MM.1S (cell line): ENCODE data around the gene PUSL1.

ENCODE experiments used
- DNase-seq: peaks from one replicate; pipeline ENCODE4 v3.0.0-alpha.2; 2015
- H2AFZ ChIP-seq: fragments of 300-600 bp; sonication (generic); 2 replicates; pipeline ENCODE4 v1.6.0; 2016; ENCODE audit warnings: antibody characterized with exemption, low read length
- H3F3A ChIP-seq: fragments of 300-600 bp; sonication (generic); 2 replicates; pipeline ENCODE4 v1.6.1; 2016; ENCODE audit warnings: mild to moderate bottlenecking, antibody characterized with exemption, low read length, moderate library complexity, mixed read lengths; ENCODE audit not compliant: insufficient read depth
- H3K27ac ChIP-seq: fragments of 300-600 bp; sonication (generic); 2 replicates; pipeline ENCODE4 v1.5.1; 2016; ENCODE audit warnings: mild to moderate bottlenecking, low read length
- H3K27me3 ChIP-seq: fragments of 300-600 bp; sonication (generic); replicated peaks from 2 replicates; pipeline ENCODE4 v1.6.0; 2016; ENCODE audit warnings: low read length; ENCODE audit not compliant: insufficient read depth
- H3K36me3 ChIP-seq: fragments of 300-600 bp; sonication (generic); replicated peaks from 2 replicates; pipeline ENCODE4 v1.6.1; 2016; ENCODE audit warnings: mild to moderate bottlenecking, low read length, mixed read lengths; ENCODE audit not compliant: insufficient read depth
- H3K4me1 ChIP-seq: fragments of 300-600 bp; sonication (generic); 2 replicates; pipeline ENCODE4 v1.6.1; 2016; ENCODE audit warnings: low read length, mixed read lengths
- H3K4me2 ChIP-seq: fragments of 300-600 bp; sonication (generic); 2 replicates; pipeline ENCODE4 v1.6.0; 2016; ENCODE audit warnings: low read depth, low read length
- H3K4me3 ChIP-seq: fragments of 300-600 bp; sonication (generic); 2 replicates; pipeline ENCODE4 v1.5.1; 2016; ENCODE audit warnings: low read length, mixed read lengths
- H3K79me2 ChIP-seq: fragments of 300-600 bp; sonication (generic); 2 replicates; pipeline ENCODE4 v1.6.1; 2016; ENCODE audit warnings: mixed run types, low read length, mixed read lengths
- H3K9ac ChIP-seq: fragments of 300-600 bp; sonication (generic); 2 replicates; pipeline ENCODE4 v1.6.1; 2016; ENCODE audit warnings: low read length, mixed read lengths
- H3K9me2 ChIP-seq: fragments of 300-600 bp; sonication (generic); replicated peaks from 2 replicates; pipeline ENCODE4 v1.6.1; 2016; ENCODE audit warnings: mild to moderate bottlenecking, low read length, mixed read lengths; ENCODE audit not compliant: insufficient read depth
- H3K9me3 ChIP-seq: fragments of 300-600 bp; sonication (generic); replicated peaks from 2 replicates; pipeline ENCODE4 v1.6.1; 2016; ENCODE audit warnings: mild to moderate bottlenecking, low read length, mixed read lengths; ENCODE audit not compliant: insufficient read depth
- H4K20me1 ChIP-seq: fragments of 300-600 bp; sonication (generic); 2 replicates; pipeline ENCODE4 v1.6.1; 2016; ENCODE audit warnings: mild to moderate bottlenecking, low read length, moderate library complexity, mixed read lengths; ENCODE audit not compliant: insufficient read depth
- EZH2 ChIP-seq: fragments of 300-600 bp; sonication (generic); optimal IDR thresholded peaks from 2 replicates; pipeline ENCODE3; 2017; ENCODE audit warnings: low read depth, mild to moderate bottlenecking, antibody characterized with exemption, low read length, mixed read lengths
- EZH2phosphoT487 ChIP-seq: fragments of 300-600 bp; sonication (generic); IDR thresholded peaks from 2 replicates; pipeline ENCODE4 v1.6.1; 2018; ENCODE audit warnings: antibody characterized with exemption, low read length
- TF ChIP-seq, protein P1 (sequence below): fragments of 300-600 bp; sonication (generic); IDR thresholded peaks from 2 replicates; pipeline ENCODE4 v1.5.1; 2016; ENCODE audit warnings: antibody characterized with exemption, low read length, mixed read lengths

Gene PUSL1

DNA sequence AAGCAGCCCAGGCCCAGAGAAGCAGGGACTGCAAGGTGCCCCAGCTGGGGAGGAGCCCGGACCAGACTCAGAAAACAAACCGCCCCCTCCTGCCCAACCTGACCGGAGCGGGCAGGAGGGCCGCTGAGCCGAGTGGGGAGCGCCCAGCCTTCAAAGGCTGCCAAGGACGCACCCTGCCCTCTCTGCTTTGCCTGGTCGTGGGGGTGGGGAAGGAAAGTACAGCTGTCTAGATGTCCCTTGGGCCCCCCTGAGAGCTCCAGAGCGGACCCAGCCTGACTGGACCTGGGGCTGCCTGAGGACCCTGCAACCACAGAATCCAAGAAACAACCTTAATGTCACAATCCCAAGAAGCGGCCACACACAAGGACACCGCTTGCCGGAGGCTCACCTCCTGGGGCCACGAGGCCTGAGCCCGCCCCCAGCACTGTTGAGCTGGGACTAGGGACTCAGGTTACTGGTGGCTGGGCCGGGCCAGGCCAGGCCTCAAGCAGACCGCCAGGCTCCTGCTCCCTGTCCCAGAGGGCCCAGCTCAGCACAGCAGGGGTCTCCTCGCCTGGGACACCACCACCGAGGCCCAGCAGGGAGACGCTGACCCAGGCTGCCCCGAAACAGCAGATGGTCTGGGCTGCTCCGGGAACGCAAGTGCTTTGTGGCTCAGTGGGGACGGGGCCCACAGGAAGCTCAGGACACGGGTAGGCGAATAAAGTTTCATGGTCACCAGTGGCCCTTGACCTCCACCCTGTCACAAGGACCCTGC lies 39.4 kb downstream of the PUSL1 start:
- Histone ChIP-seq H2AFZ (no peak overlapping the region), H4K20me1 (no peaks in the 10 kb centered on the region), H3K9me3 (no peaks in the 10 kb centered on the region), H3F3A (no peaks in the 10 kb centered on the region), H3K9ac (peak overlapping the region; percentile 52), H3K27me3 (peaks cover 12% of the 10 kb centered on the region), H3K4me2 (peak overlapping the region; percentile 94), H3K36me3 (no peaks in the 10 kb centered on the region), H3K9me2 (no peaks in the 10 kb centered on the region), H3K27ac (no peak overlapping the region), H3K4me3 (peak overlapping the region; percentile 74), H3K4me1 (no peaks in the 10 kb centered on the region), H3K79me2 (peaks cover 22% of the 10 kb centered on the region)
- TF ChIP-seq, protein P1, sequence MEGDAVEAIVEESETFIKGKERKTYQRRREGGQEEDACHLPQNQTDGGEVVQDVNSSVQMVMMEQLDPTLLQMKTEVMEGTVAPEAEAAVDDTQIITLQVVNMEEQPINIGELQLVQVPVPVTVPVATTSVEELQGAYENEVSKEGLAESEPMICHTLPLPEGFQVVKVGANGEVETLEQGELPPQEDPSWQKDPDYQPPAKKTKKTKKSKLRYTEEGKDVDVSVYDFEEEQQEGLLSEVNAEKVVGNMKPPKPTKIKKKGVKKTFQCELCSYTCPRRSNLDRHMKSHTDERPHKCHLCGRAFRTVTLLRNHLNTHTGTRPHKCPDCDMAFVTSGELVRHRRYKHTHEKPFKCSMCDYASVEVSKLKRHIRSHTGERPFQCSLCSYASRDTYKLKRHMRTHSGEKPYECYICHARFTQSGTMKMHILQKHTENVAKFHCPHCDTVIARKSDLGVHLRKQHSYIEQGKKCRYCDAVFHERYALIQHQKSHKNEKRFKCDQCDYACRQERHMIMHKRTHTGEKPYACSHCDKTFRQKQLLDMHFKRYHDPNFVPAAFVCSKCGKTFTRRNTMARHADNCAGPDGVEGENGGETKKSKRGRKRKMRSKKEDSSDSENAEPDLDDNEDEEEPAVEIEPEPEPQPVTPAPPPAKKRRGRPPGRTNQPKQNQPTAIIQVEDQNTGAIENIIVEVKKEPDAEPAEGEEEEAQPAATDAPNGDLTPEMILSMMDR, result no peak
- TF ChIP-seq EZH2, result no peak
- no peak for TF ChIP-seq EZH2phosphoT487
- no peak for DNase-seq

DNA sequence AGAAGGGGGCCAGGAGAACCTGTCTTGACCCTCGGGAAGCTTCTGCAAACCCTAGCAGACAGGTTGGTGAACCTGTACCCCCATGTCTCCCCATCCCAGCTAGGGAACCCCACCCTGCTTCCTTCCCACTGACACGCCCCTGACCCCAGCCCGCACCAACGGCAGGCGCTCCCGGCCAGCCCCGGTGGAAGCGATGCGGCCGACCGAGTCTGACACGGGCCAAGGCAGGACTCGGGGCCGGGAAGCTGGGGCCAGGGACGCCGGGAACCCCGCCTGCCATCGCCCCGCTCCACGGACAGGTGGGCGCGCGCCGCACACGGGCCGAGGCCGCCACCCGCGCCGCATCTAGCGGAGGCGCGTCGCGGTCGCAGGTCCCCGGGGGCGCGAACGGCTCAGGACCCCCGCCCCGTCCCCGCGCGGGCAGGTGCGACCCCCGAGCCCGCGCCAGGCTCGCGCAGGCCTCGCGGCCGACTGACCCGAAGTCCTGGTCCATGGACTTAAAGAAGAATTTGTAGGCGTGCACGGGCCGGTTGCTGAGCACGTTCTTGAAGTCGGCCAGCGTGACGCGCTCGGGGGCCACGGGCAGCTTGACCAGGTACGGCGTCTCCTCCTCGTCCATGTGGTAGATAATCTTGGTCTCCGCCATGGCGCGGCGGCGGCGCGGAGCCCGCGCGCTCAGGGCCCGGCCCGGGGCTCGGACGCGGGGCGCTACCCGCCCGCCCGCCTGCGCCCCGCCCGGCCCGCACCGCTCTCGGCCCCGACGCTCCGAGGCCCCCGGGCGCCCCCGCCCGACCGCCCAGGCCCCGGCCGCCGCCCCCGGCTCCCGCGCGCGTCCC lies 40.2 kb downstream of the PUSL1 start:
- Histone ChIP-seq H3K36me3 (no peaks in the 10 kb centered on the region), H3K9me2 (no peaks in the 10 kb centered on the region), H3K9me3 (no peaks in the 10 kb centered on the region), H2AFZ (no peak overlapping the region), H3K4me1 (no peaks in the 10 kb centered on the region), H4K20me1 (no peaks in the 10 kb centered on the region), H3K27me3 (peaks cover 20% of the 10 kb centered on the region), H3K4me2 (peak overlapping the region; percentile 94), H3F3A (no peaks in the 10 kb centered on the region), H3K27ac (no peak overlapping the region), H3K4me3 (peak overlapping the region; percentile 74), H3K79me2 (peaks cover 22% of the 10 kb centered on the region), H3K9ac (peak overlapping the region; percentile 61)
- DNase-seq, result no peak
- no peak for TF ChIP-seq EZH2phosphoT487
- TF ChIP-seq, protein P1, result no peak
- TF ChIP-seq EZH2, result no peak

DNA sequence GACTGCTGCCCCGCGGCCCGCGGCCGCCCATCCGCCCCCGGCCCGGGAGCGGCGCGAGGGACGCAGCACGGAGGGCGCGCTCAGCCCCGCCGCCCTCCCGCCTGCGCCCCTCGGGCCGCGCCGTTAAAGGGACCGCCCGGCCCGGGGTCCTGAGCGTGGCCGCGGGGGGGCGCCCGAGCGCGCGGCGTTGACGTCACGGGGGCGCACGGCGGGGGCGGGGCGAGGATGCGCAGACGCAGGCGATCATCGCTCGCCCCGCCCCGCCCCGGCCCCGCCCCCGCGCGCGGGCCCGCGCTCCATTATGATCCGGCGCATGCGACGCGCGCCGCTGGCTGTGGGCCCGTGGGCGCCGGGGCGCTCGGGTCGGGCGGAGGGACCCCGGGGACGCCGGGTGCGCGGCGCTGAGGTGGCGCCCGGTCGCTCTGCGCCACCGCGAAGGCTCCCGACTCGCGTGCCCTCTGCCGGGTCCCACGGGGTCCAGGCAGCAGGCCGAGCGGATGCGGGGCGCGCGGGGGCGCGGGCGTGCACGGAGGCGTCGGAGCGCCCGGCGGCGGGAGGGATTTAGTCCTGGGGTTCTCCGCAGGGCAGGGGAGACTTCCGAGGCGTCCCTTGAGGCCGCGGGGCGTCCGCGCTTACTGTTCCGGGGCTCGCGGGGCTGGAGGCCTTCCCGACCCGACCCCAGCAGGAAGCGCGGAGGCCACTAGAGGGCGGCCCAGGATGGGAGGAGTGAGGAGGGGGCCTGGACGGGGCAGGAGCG lies 41.0 kb downstream of the PUSL1 start, which contains the start of gene DVL1:
Gene DVL1 (minus strand): TSS at position 163 of the 757 bp plus-strand sequence. CDS start 353 bp downstream, outside the sequence.
- no peaks in the 10 kb centered on the region for H3K9me2 ChIP-seq
- peak within 1 kb of the TSS; percentile 74 for H3K4me3 ChIP-seq
- H2AFZ ChIP-seq, result no peak within 1 kb of the TSS
- H4K20me1 ChIP-seq, result no peaks in the 10 kb centered on the region
- H3K4me1 ChIP-seq, result no peaks in the 10 kb centered on the region
- peak; percentile 67 for DNase-seq
- H3K79me2 ChIP-seq, result peaks cover 22% of the 10 kb centered on the region
- peaks cover 28% of the 10 kb centered on the region for H3K27me3 ChIP-seq
- no peaks in the 10 kb centered on the region for H3K9me3 ChIP-seq
- H3F3A ChIP-seq, result no peaks in the 10 kb centered on the region
- no peak within 1 kb of the TSS for H3K27ac ChIP-seq
- no peaks in the 10 kb centered on the region for H3K36me3 ChIP-seq
- TF ChIP-seq, protein P1, result peak; percentile 39; the same call in 1 of the 2 replicates
- TF ChIP-seq EZH2, result no peak
- peak within 1 kb of the TSS; percentile 94 for H3K4me2 ChIP-seq
- peak within 1 kb of the TSS; percentile 81 for H3K9ac ChIP-seq
